ENCODE data around the gene EIPR1.

Gene EIPR1

DNA sequence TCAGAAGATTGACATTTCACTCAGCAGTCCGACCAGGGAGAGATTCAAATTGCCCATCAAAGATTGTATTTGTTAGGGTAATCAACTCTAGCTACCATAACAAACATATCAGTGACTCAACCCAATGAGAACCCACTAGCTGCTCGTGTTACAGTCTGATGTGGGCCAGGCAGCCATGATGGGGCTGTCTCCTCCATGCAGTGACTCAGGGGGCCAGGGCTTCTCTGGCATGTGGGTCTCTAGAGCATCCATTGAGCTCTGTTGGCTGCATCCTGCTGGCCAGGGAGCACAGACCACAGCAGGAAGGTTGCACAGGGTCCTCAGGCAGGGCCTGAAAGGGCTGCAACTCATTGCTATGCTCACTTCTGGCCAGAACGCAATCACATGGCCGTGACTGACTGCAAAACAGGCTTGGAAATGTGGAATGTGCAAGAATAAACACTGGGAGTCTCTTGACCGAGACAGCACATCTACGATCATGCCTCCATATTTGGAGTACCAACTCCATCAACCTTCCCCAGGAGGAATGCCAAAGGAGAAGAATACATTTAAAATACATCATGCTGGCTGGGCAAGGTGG, 216.8 kb downstream of the EIPR1 start:
- no peak overlapping the region for H3K4me3 ChIP-seq (ENCODE audit: low read depth in 1 of 2, low read length in 1 of 2)
- H3K27ac ChIP-seq = no peak overlapping the region
- no peaks in the 10 kb centered on the region for H3K27me3 ChIP-seq
- TF ChIP-seq CTCF (IDR thresholded peaks at IDR 0.05) = no peak
- H3K4me1 ChIP-seq (ENCODE audit: control insufficient read depth in 1 of 2, insufficient read depth in 1 of 2, low read depth in 1 of 2, low read length in 1 of 2) = no peaks in the 10 kb centered on the region
- no peaks in the 10 kb centered on the region for H3K36me3 ChIP-seq
- no peaks in the 10 kb centered on the region for H3K9me3 ChIP-seq

DNA sequence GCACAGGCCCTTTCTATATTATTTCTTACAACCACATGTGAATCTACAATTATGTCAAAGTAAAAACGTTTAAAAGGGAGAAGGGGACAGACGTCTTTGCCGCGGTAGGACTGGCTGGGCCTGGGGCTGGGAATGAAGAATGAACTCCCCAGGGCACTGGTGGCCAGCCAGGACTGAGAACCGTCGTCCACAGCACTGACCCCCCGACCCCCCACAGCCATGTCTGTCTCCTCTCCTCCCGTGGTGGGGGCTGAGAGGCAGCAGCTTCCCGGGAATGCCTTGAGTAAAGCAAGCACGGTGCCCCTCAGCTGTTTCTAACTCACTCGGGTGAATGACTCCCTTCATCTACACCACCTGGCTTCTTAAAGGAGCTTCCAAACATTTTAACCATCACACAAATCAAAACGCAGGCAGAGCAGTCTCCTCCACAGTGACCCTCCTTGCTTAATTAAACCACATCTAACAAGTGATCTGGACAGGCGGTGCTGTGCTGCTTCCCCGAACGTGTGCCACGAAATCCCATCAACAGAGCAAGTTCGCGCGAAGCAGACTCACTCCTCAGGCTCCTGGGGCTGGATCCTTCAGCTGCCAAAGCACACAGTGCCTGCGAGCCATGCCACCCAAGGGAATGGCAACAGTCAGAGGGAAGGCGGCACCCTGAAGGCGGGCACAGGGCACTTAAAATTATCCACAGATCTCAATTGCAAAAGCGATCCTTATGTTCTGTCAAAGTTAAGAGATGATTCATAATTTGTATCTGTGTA, 217.7 kb downstream of the EIPR1 start:
- H3K27me3 ChIP-seq = no peaks in the 10 kb centered on the region
- no peak overlapping the region for H3K4me3 ChIP-seq (ENCODE audit: low read depth in 1 of 2, low read length in 1 of 2)
- H3K9me3 ChIP-seq = no peaks in the 10 kb centered on the region

DNA sequence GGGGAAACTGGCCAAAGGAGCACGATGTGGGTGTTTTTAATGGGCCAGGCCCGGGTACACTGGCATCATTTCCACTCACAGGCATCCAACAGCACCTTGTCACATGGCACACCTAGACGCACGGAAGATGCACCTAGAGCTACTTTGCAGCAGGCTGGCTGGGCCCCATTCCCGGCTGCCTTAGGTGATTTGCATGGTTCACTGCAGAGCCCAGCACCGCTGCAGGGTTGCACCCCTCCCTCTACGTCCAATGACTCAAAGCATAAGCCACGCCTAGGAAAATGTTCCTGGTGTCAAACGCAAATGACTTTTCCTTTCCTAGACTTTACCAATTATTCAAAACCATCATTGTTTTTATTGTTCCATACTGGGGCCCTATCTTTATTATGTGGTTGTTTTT, 222.9 kb downstream of the EIPR1 start:
- H3K27me3 ChIP-seq = no peaks in the 10 kb centered on the region
- peaks cover 0 to 5% of the 10 kb centered on the region in 2 experiments for H3K4me1 ChIP-seq (ENCODE audit: control insufficient read depth in 1 of 2, insufficient read depth in 1 of 2, low read depth in 1 of 2, low read length in 1 of 2)
- no peak overlapping the region for H3K27ac ChIP-seq
- H3K4me3 ChIP-seq (ENCODE audit: low read depth in 1 of 2, low read length in 1 of 2) = no peak overlapping the region
- TF ChIP-seq CTCF (IDR thresholded peaks at IDR 0.05) = no peak
- H3K36me3 ChIP-seq = no peaks in the 10 kb centered on the region
- no peaks in the 10 kb centered on the region for H3K9me3 ChIP-seq

More for the DNA sequence above, 217.7 kb downstream of the EIPR1 start:
- H3K27ac ChIP-seq = no peak overlapping the region
- TF ChIP-seq CTCF (IDR thresholded peaks at IDR 0.05) = no peak
- H3K36me3 ChIP-seq = no peaks in the 10 kb centered on the region
- no peaks in the 10 kb centered on the region for H3K4me1 ChIP-seq (ENCODE audit: control insufficient read depth in 1 of 2, insufficient read depth in 1 of 2, low read depth in 1 of 2, low read length in 1 of 2)

DNA sequence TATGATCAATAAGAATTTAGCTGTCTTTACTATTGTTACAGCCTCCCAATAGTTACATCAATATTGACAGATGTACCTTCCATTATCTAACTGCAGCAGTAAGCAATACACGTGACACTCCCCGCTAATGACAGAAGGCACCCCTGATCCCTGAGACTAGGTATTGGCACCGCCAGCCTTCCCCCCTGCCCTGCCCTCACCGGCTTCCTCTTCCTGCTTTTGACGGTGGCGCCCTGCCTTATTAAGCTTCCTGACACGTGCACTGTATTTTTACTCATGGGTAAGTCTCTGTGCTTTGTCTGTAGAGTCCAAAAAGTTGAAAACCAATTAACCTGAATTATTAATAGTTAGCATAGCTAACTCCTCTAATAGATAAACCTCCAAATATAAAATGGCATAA, 223.5 kb downstream of the EIPR1 start:
- no peaks in the 10 kb centered on the region for H3K27me3 ChIP-seq
- H3K36me3 ChIP-seq = no peaks in the 10 kb centered on the region
- peaks cover 0 to 5% of the 10 kb centered on the region in 2 experiments for H3K4me1 ChIP-seq (ENCODE audit: control insufficient read depth in 1 of 2, insufficient read depth in 1 of 2, low read depth in 1 of 2, low read length in 1 of 2)
- no peak overlapping the region for H3K27ac ChIP-seq
- no peak overlapping the region for H3K4me3 ChIP-seq (ENCODE audit: low read depth in 1 of 2, low read length in 1 of 2)
- H3K9me3 ChIP-seq = no peaks in the 10 kb centered on the region
- no peak for TF ChIP-seq CTCF (IDR thresholded peaks at IDR 0.05)

DNA sequence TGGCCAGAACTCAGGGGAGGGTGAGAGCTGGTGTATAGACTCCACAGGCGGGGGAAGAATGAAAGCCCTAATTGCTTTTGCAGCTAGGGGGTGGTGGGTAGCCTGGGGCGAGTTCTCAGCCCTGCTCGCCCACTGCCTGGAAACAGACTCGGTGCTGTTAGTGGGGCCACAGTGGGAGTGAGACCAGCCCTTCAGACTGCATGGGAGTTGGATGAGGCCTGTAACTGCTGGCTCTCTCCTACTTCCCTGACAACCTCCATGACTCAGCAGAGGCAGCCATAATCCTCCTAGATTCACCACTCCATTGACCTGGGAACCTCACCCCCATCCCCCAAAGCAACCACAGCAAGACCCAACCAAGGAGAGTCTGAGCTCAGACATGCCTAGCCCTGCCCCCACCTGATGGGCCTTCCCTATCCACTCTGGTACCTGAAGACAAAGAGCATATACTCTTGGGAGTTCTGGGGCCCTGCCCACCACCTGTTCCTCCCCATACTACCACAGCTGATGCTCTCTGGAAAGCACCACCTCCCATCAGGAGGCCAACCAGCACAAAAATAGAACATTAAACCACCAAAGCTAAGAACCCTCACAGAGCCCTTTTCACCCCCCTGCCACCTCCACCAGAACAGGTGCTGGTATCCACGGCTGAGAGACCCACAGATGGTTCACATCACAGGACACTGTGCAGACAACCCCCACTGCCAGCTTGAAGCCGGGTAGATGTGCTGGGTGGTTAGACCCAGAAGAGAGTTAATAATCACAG, 226.3 kb downstream of the EIPR1 start:
- H3K27ac ChIP-seq = no peak overlapping the region
- peaks cover 0 to 5% of the 10 kb centered on the region in 2 experiments for H3K4me1 ChIP-seq (ENCODE audit: control insufficient read depth in 1 of 2, insufficient read depth in 1 of 2, low read depth in 1 of 2, low read length in 1 of 2)
- no peaks in the 10 kb centered on the region for H3K27me3 ChIP-seq
- no peak for TF ChIP-seq CTCF (IDR thresholded peaks at IDR 0.05)
- H3K9me3 ChIP-seq = no peaks in the 10 kb centered on the region
- H3K36me3 ChIP-seq = no peaks in the 10 kb centered on the region
- no peak overlapping the region for H3K4me3 ChIP-seq (ENCODE audit: low read depth in 1 of 2, low read length in 1 of 2)
